ENCODE measurements around the gene ARHGAP6.

Gene ARHGAP6

GRCh38 chrX:11100281-11101035 is 565.3 kb downstream of the ARHGAP6 start:
- Histone ChIP-seq H3F3A (ENCODE audit: insufficient read depth, low read length) (no peaks in the 10 kb centered on the region), H3K79me2 (ENCODE audit: low read length) (no peaks in the 10 kb centered on the region), H3K9ac (ENCODE audit: low read length) (no peak overlapping the region), H4K20me1 (ENCODE audit: insufficient read depth, low read length) (no peaks in the 10 kb centered on the region), H3K36me3 (replicated peaks; ENCODE audit: insufficient read depth, low read length) (no peaks in the 10 kb centered on the region), H2AFZ (ENCODE audit: low read length) (no peak overlapping the region), H3K4me2 (ENCODE audit: low read depth, low read length) (no peak overlapping the region), H3K27ac (ENCODE audit: low read length) (no peak overlapping the region), H3K9me2 (replicated peaks; ENCODE audit: insufficient read depth, low read length) (no peaks in the 10 kb centered on the region), H3K4me3 (ENCODE audit: low read length) (no peak overlapping the region), H3K27me3 (replicated peaks; ENCODE audit: insufficient read depth, low read length) (no peaks in the 10 kb centered on the region), H3K9me3 (replicated peaks; ENCODE audit: insufficient read depth, low read length) (no peaks in the 10 kb centered on the region), H3K4me1 (ENCODE audit: low read length) (no peaks in the 10 kb centered on the region)
- TF ChIP-seq EZH2 (optimal IDR thresholded peaks at IDR 0.05; ENCODE audit: low read depth, low read length): no peak
- TF ChIP-seq EZH2phosphoT487 (IDR thresholded peaks at IDR 0.05; ENCODE audit: low read length): no peak
- TF ChIP-seq, protein P1, sequence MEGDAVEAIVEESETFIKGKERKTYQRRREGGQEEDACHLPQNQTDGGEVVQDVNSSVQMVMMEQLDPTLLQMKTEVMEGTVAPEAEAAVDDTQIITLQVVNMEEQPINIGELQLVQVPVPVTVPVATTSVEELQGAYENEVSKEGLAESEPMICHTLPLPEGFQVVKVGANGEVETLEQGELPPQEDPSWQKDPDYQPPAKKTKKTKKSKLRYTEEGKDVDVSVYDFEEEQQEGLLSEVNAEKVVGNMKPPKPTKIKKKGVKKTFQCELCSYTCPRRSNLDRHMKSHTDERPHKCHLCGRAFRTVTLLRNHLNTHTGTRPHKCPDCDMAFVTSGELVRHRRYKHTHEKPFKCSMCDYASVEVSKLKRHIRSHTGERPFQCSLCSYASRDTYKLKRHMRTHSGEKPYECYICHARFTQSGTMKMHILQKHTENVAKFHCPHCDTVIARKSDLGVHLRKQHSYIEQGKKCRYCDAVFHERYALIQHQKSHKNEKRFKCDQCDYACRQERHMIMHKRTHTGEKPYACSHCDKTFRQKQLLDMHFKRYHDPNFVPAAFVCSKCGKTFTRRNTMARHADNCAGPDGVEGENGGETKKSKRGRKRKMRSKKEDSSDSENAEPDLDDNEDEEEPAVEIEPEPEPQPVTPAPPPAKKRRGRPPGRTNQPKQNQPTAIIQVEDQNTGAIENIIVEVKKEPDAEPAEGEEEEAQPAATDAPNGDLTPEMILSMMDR (IDR thresholded peaks at IDR 0.05; ENCODE audit: low read length): peak; percentile 46
- no peak for DNase-seq

DNA sequence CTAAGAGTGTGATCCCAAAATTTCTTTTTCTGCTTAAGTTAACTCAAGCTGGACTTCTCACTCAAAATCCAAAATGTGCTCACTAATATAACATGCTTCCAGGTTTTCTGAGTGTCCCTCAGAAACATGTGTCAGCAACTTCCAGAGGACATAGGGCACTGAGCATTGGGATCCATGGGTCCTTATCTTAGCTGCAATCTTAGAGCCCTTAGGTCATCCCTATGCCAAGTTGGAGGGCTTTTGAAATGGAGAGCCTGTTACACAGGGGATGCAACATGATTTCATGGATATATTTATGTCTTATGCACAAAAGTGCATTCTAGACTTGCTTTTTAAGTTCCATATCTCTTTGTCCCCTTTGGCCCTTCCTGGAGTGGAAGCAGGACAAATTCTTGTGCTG is 566.3 kb downstream of the ARHGAP6 start:
- H3K27ac ChIP-seq (ENCODE audit: low read length): no peak overlapping the region
- H3K27me3 ChIP-seq (replicated peaks; ENCODE audit: insufficient read depth, low read length): no peaks in the 10 kb centered on the region
- no peaks in the 10 kb centered on the region for H3K9me3 ChIP-seq (replicated peaks; ENCODE audit: insufficient read depth, low read length)
- no peaks in the 10 kb centered on the region for H3K36me3 ChIP-seq (replicated peaks; ENCODE audit: insufficient read depth, low read length)
- H3K9me2 ChIP-seq (replicated peaks; ENCODE audit: insufficient read depth, low read length): no peaks in the 10 kb centered on the region
- H3K79me2 ChIP-seq (ENCODE audit: low read length): no peaks in the 10 kb centered on the region
- H3K4me1 ChIP-seq (ENCODE audit: low read length): no peaks in the 10 kb centered on the region
- H3K9ac ChIP-seq (ENCODE audit: low read length): no peak overlapping the region
- TF ChIP-seq EZH2 (optimal IDR thresholded peaks at IDR 0.05; ENCODE audit: low read depth, low read length) (no peak), EZH2phosphoT487 (IDR thresholded peaks at IDR 0.05; ENCODE audit: low read length) (no peak)
- TF ChIP-seq, protein P1 (IDR thresholded peaks at IDR 0.05; ENCODE audit: low read length): no peak
- H2AFZ ChIP-seq (ENCODE audit: low read length): no peak overlapping the region
- H3K4me2 ChIP-seq (ENCODE audit: low read depth, low read length): no peak overlapping the region
- no peak for DNase-seq
- no peaks in the 10 kb centered on the region for H4K20me1 ChIP-seq (ENCODE audit: insufficient read depth, low read length)
- no peaks in the 10 kb centered on the region for H3F3A ChIP-seq (ENCODE audit: insufficient read depth, low read length)
- no peak overlapping the region for H3K4me3 ChIP-seq (ENCODE audit: low read length)

DNA sequence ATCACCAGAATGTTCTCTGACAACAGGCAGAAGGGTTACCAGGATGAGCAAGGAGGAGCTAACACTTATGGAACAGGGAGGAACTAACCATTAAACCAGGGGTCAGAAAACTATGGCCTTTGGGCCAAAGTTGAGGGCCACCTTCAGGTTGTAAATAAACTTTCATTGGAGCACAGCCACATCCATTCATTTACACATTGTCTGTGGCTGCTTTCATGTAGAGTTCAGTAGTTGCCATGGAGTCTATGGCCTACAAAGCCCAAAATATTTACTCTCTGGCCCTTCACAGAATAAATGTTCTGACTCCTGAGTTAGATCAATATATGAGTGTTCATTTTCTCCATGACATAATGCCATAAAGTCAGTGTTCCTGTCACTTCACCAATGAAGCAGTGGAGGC is 567.8 kb downstream of the ARHGAP6 start:
- Histone ChIP-seq H3K79me2 (ENCODE audit: low read length) (no peaks in the 10 kb centered on the region), H3K4me1 (ENCODE audit: low read length) (no peaks in the 10 kb centered on the region), H3K27ac (ENCODE audit: low read length) (no peak overlapping the region), H3K27me3 (replicated peaks; ENCODE audit: insufficient read depth, low read length) (no peaks in the 10 kb centered on the region), H3K4me3 (ENCODE audit: low read length) (no peak overlapping the region), H3K9me2 (replicated peaks; ENCODE audit: insufficient read depth, low read length) (no peaks in the 10 kb centered on the region), H3K36me3 (replicated peaks; ENCODE audit: insufficient read depth, low read length) (no peaks in the 10 kb centered on the region), H3F3A (ENCODE audit: insufficient read depth, low read length) (no peaks in the 10 kb centered on the region), H2AFZ (ENCODE audit: low read length) (no peak overlapping the region), H3K9me3 (replicated peaks; ENCODE audit: insufficient read depth, low read length) (no peaks in the 10 kb centered on the region), H3K4me2 (ENCODE audit: low read depth, low read length) (no peak overlapping the region), H4K20me1 (ENCODE audit: insufficient read depth, low read length) (no peaks in the 10 kb centered on the region), H3K9ac (ENCODE audit: low read length) (no peak overlapping the region)
- TF ChIP-seq EZH2phosphoT487 (IDR thresholded peaks at IDR 0.05; ENCODE audit: low read length): no peak
- TF ChIP-seq, protein P1 (IDR thresholded peaks at IDR 0.05; ENCODE audit: low read length): no peak
- no peak for TF ChIP-seq EZH2 (optimal IDR thresholded peaks at IDR 0.05; ENCODE audit: low read depth, low read length)
- no peak for DNase-seq
